Smooth muscle cell (in vitro differentiated cells): ENCODE measurements around the gene DZIP1L. TPM values are rescaled to one million over a fixed set of nuclear protein-coding genes. Genes with fewer than 3 reads are reported as not detected.
A peak's percentile ranks its signal among the peaks of the same experiment; 100 is the strongest.

ENCODE experiments used
- DNase-seq: peaks from one replicate; lab custom pipeline; 2025; ENCODE audit not compliant: unreplicated experiment; lab: John Stamatoyannopoulos, UW
- H2AFZ ChIP-seq: fragments of 200-600 bp; sonication (generic); 2 replicates; pipeline ENCODE4 v1.6.0; 2016; ENCODE audit warnings: antibody characterized with exemption, low read depth, mild to moderate bottlenecking
- H3F3A ChIP-seq: fragments of 200-600 bp; sonication (generic); 2 replicates; pipeline ENCODE4 v1.6.0; 2017; ENCODE audit warnings: antibody characterized with exemption, low read depth
- H3K27ac ChIP-seq: fragments of 200-600 bp; sonication (generic); 2 replicates; pipeline ENCODE4 v1.5.1; 2016; ENCODE audit warnings: low read depth, mild to moderate bottlenecking
- H3K27me3 ChIP-seq: fragments of 200-600 bp; sonication (generic); 2 replicates; pipeline ENCODE4 v1.6.1; 2016; ENCODE audit warnings: low read depth, mild to moderate bottlenecking
- H3K36me3 ChIP-seq: fragments of 200-600 bp; sonication (generic); 2 replicates; pipeline ENCODE4 v1.5.1; 2016; ENCODE audit warnings: low read depth
- H3K4me1 ChIP-seq: fragments of 200-600 bp; sonication (generic); 2 replicates; pipeline ENCODE4 v1.5.1; 2016; ENCODE audit warnings: low read depth
- H3K4me2 ChIP-seq: fragments of 200-600 bp; sonication (generic); 2 replicates; pipeline ENCODE4 v1.6.0; 2016; ENCODE audit warnings: mild to moderate bottlenecking
- H3K4me3 ChIP-seq: fragments of 200-600 bp; sonication (generic); 2 replicates; pipeline ENCODE4 v1.5.1; 2016; ENCODE audit warnings: mild to moderate bottlenecking
- H3K79me2 ChIP-seq: fragments of 200-600 bp; sonication (generic); 2 replicates; pipeline ENCODE4 v1.6.0; 2016; ENCODE audit warnings: low read depth, mild to moderate bottlenecking
- H3K9ac ChIP-seq: fragments of 200-600 bp; sonication (generic); 2 replicates; pipeline ENCODE4 v1.6.0; 2016; ENCODE audit warnings: low read depth
- H3K9me3 ChIP-seq: fragments of 200-600 bp; sonication (generic); replicated peaks from 2 replicates; pipeline ENCODE4 v1.5.1; 2016; ENCODE audit warnings: low read depth
- H4K20me1 ChIP-seq: fragments of 200-600 bp; sonication (generic); 2 replicates; pipeline ENCODE4 v1.6.0; 2016; ENCODE audit warnings: low read depth
- WGBS: methylation state at CpG from one replicate; pipeline ENCODE4 v1.1.7; 2016; ENCODE audit warnings: low lambda C conversion rate; 5-methylcytosine and 5-hydroxymethylcytosine counted together
- polyA plus RNA-seq: library from polyadenylated mRNA; unstranded; fragments of >200 nt; fragmentation: Nextera tagmentation; extraction: Ambion mirVana; gene quantifications from 2 replicates; pipeline ENCODE4 v1.2.1, GENCODE V29; 2016
- total RNA-seq: library from RNA; depleted of rRNA; stranded (reverse); fragments of >200 nt; gene quantifications from 2 replicates; pipeline ENCODE4 v1.2.3, GENCODE V29; 2014
- TF ChIP-seq, protein P1 (sequence below): fragments of 200-600 bp; sonication (generic); IDR thresholded peaks from 2 replicates; pipeline ENCODE4 v1.5.1; 2017; ENCODE audit warnings: borderline replicate concordance, mild to moderate bottlenecking, antibody characterized with exemption; ENCODE audit not compliant: insufficient read depth, poor library complexity, severe bottlenecking

DZIP1L gene
- total and polyA plus RNA-seq, 2 experiments from 2014 or later, result 7.8 to 29.9 TPM

DNA sequence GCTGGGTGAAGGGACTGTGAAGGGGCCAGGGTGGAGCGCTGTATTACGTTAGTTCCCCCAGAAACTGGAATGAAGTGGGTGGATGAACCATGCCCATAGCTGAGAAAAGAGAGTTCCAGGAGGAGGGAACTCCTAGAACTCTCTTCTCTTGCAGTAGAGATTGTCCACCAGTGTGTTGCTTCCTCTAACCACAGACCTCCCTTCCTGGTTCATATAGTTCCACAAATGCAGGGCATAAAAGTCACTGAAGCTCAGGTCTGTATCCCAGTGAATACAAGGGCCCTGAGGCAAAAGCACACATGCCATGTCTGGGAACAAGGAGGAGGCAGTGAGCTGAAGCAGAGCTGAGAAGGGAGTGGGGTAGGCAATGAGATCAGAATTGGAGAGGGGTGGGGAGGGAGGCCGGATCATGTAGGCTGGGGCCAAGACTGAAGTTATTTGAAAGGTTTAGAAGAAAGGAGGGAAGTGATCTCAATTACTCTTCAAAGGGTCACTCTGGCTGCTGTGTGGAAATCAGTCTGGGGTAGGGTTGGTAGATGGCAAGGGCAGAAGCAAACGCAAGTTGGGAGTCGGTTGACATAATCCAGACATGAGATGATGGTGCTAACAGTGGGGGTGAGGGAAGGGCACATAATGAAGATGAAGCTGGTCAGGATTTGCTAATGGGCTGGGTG lies 10.3 kb upstream of the DZIP1L start:
- Histone ChIP-seq H3K4me2 (peak overlapping the region; percentile 81), H3K9ac (peak overlapping the region; percentile 80), H4K20me1 (no peaks in the 10 kb centered on the region), H3K36me3 (no peaks in the 10 kb centered on the region), H3K27me3 (no peaks in the 10 kb centered on the region), H3K9me3 (no peaks in the 10 kb centered on the region), H2AFZ (peak overlapping the region; percentile 70), H3K4me3 (no peak overlapping the region), H3F3A (peaks cover 16% of the 10 kb centered on the region), H3K4me1 (peaks cover 8% of the 10 kb centered on the region), H3K27ac (peak overlapping the region; percentile 96), H3K79me2 (no peaks in the 10 kb centered on the region)
- DNase-seq, result no peak
- 10% methylated on average over 5 of the region's 5 CpGs for WGBS
- TF ChIP-seq, protein P1, sequence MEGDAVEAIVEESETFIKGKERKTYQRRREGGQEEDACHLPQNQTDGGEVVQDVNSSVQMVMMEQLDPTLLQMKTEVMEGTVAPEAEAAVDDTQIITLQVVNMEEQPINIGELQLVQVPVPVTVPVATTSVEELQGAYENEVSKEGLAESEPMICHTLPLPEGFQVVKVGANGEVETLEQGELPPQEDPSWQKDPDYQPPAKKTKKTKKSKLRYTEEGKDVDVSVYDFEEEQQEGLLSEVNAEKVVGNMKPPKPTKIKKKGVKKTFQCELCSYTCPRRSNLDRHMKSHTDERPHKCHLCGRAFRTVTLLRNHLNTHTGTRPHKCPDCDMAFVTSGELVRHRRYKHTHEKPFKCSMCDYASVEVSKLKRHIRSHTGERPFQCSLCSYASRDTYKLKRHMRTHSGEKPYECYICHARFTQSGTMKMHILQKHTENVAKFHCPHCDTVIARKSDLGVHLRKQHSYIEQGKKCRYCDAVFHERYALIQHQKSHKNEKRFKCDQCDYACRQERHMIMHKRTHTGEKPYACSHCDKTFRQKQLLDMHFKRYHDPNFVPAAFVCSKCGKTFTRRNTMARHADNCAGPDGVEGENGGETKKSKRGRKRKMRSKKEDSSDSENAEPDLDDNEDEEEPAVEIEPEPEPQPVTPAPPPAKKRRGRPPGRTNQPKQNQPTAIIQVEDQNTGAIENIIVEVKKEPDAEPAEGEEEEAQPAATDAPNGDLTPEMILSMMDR, result no peak

DNA sequence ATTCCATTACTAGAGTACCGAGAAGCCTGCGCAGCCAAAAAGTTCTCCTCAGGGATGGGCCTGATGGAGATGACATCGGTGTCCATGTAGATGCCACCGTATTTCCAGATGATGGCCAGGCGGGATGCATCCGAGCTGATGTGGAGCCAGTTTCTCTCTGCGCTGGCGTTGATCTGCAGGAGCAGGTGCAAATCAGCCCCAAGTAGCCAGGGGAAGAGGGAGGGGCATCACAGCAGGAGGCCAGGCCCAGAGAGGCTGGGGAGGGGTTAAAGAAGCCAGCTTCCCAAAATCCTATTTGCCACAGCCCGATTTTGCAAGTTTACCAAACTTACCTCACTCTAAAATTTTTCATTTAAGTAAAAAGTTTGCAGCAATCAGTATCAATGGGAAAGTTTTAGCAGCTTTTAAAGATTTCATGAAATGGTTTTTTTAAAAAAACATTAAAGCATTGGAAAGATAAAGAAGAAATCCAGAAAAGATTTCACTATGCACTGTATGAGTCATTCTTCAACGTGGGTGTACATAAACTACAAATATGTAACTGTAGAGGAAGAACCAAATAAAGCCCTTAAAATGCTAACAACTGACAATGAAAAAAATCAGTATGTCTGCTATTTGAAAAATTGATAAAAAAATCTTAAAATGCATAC lies 9.4 kb upstream of the DZIP1L start:
- Histone ChIP-seq H3F3A (peaks cover 16% of the 10 kb centered on the region), H3K4me1 (peaks cover 8% of the 10 kb centered on the region), H3K4me3 (no peak overlapping the region), H3K9ac (peak overlapping the region; percentile 80), H3K79me2 (no peaks in the 10 kb centered on the region), H3K36me3 (no peaks in the 10 kb centered on the region), H3K9me3 (no peaks in the 10 kb centered on the region), H4K20me1 (no peaks in the 10 kb centered on the region), H3K4me2 (peak overlapping the region; percentile 81), H3K27me3 (no peaks in the 10 kb centered on the region), H3K27ac (peak overlapping the region; percentile 96), H2AFZ (no peak overlapping the region)
- no peak for DNase-seq
- 68% methylated on average over 10 of the region's 10 CpGs for WGBS
- TF ChIP-seq, protein P1, result no peak

DNA sequence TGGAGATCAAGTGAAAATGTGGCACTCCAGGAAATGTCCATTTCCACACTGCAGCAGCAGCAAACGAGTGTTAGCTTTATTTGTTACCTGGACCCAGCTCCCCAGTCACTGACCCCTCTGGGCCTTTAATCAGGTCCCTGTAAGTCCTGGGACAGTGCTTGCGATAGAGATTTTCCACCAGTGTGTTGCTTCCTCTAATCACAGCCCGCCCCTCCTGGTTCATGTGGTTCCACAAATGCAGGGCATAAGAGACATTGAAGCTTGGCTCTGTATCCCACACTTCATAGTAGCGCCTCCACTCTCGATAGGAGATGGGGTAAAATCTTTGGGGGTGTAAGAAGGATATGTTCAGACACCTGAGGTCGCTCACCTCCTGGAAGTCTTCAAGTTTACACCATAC lies 8.8 kb upstream of the DZIP1L start:
- Histone ChIP-seq H3K79me2 (no peaks in the 10 kb centered on the region), H3K27me3 (no peaks in the 10 kb centered on the region), H3K9me3 (no peaks in the 10 kb centered on the region), H3K9ac (no peak overlapping the region), H3K36me3 (no peaks in the 10 kb centered on the region), H3K4me2 (no peak overlapping the region), H3F3A (peaks cover 16% of the 10 kb centered on the region), H2AFZ (no peak overlapping the region), H4K20me1 (no peaks in the 10 kb centered on the region), H3K4me1 (peaks cover 8% of the 10 kb centered on the region), H3K27ac (peak overlapping the region; percentile 96), H3K4me3 (no peak overlapping the region)
- TF ChIP-seq, protein P1, result no peak
- 96% methylated on average over 6 of the region's 6 CpGs for WGBS
- DNase-seq, result no peak

DNA sequence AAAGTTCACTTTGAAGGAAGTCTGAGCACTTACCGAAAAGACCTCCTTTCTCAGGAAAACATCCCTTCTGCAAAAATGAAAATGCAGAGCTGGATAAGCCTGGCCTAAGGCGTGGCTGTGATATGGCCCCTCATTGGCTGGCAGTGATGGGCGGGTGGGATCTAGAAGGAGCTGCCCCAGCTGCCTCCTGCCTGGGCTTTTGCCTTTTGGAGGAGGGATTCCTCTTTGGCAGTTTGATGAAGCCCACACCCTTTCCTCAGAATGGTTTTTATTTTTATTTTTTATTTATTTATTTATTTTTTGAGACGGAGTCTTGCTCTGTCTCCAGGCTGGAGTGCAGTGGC lies 4.0 kb upstream of the DZIP1L start:
- H3K79me2 ChIP-seq, result peaks cover 3% of the 10 kb centered on the region
- no peak overlapping the region for H2AFZ ChIP-seq
- no peak overlapping the region for H3K4me2 ChIP-seq
- no peak overlapping the region for H3K27ac ChIP-seq
- H3F3A ChIP-seq, result peaks cover 5% of the 10 kb centered on the region
- no peak overlapping the region for H3K4me3 ChIP-seq
- no peaks in the 10 kb centered on the region for H3K9me3 ChIP-seq
- H3K9ac ChIP-seq, result no peak overlapping the region
- H3K36me3 ChIP-seq, result no peaks in the 10 kb centered on the region
- H3K4me1 ChIP-seq, result peaks cover 9% of the 10 kb centered on the region
- 80% methylated on average over 4 of the region's 4 CpGs for WGBS
- no peaks in the 10 kb centered on the region for H4K20me1 ChIP-seq
- no peak for DNase-seq
- TF ChIP-seq, protein P1, result no peak
- H3K27me3 ChIP-seq, result no peaks in the 10 kb centered on the region
